WTC11 (cell line): ENCODE measurements around the gene BDH1. TPM values are rescaled to one million over a fixed set of nuclear protein-coding genes. Genes with fewer than 3 reads are reported as not detected.

Experiments
- ATAC-seq: fragments of 200-7000 bp; cut with Tn5 transposase; 2 replicates; pipeline ENCODE4 v1.10.0; 2021; ENCODE audit warnings: mild to moderate bottlenecking, moderate library complexity
- CTCF ChIA-PET: fragments of 300-600 bp; sonication (Branson Sonifier 250); formaldehyde crosslinking; loops from one replicate; lab custom pipeline; 2021; ENCODE audit warnings: antibody characterized with exemption; lab: Charles Lee
- POLR2A ChIA-PET: fragments of 350-600 bp; sonication (Branson Sonifier 250); formaldehyde crosslinking; loops from one replicate; lab custom pipeline; 2021; ENCODE audit warnings: antibody characterized with exemption; lab: Charles Lee
- DNase-seq: peaks from one replicate; pipeline ENCODE4 v3.0.0; 2021; ENCODE audit warnings: low spot score
- H3K27ac Mint-ChIP-seq: 2 replicates; pipeline ENCODE4 v1.8.0; 2021; ENCODE audit warnings: mixed read lengths
- H3K27me3 Mint-ChIP-seq: 2 replicates; pipeline ENCODE4 v1.8.0; 2021; ENCODE audit warnings: low read depth, mild to moderate bottlenecking, moderate library complexity, mixed read lengths
- H3K36me3 Mint-ChIP-seq: 2 replicates; pipeline ENCODE4 v1.8.0; 2021; ENCODE audit warnings: mixed read lengths
- H3K4me1 Mint-ChIP-seq: 2 replicates; pipeline ENCODE4 v1.8.0; 2022; ENCODE audit warnings: mixed read lengths
- H3K4me3 Mint-ChIP-seq: 2 replicates; pipeline ENCODE4 v1.8.0; 2021; ENCODE audit warnings: mild to moderate bottlenecking, moderate library complexity, mixed read lengths
- H3K9me3 Mint-ChIP-seq: 2 replicates; pipeline ENCODE4 v1.8.0; 2021; ENCODE audit warnings: mixed read lengths
- AFF4 ChIP-seq: sonication (generic); formaldehyde crosslinking; IDR thresholded peaks from 2 replicates; pipeline ENCODE4 v1.8.1; 2023; ENCODE audit warnings: mild to moderate bottlenecking, missing genetic modification reagents, borderline replicate concordance
- ATF1 ChIP-seq: sonication (generic); formaldehyde crosslinking; IDR thresholded peaks from 2 replicates; pipeline ENCODE4 v1.8.1; 2023; ENCODE audit warnings: mild to moderate bottlenecking, moderate library complexity, missing genetic modification reagents
- ATF3 ChIP-seq: sonication (generic); formaldehyde crosslinking; conservative IDR thresholded peaks from 2 replicates; pipeline ENCODE4 v1.8.1; 2022; ENCODE audit warnings: mild to moderate bottlenecking, missing genetic modification reagents
- CREB1 ChIP-seq: sonication (generic); formaldehyde crosslinking; IDR thresholded peaks from 2 replicates; pipeline ENCODE4 v1.8.0; 2023; ENCODE audit warnings: mild to moderate bottlenecking, missing genetic modification reagents
- CREM ChIP-seq: sonication (generic); formaldehyde crosslinking; IDR thresholded peaks from 2 replicates; pipeline ENCODE4 v1.8.1; 2022; ENCODE audit warnings: mild to moderate bottlenecking, missing genetic modification reagents, moderate library complexity
- E2F5 ChIP-seq: sonication (generic); formaldehyde crosslinking; IDR thresholded peaks from 2 replicates; pipeline ENCODE4 v1.8.1; 2022; ENCODE audit warnings: mild to moderate bottlenecking, moderate library complexity, missing genetic modification reagents
- ESRRA ChIP-seq: sonication (generic); formaldehyde crosslinking; IDR thresholded peaks from 2 replicates; pipeline ENCODE4 v1.8.1; 2022; ENCODE audit warnings: mild to moderate bottlenecking, missing genetic modification reagents, borderline replicate concordance
- JUN ChIP-seq: sonication (generic); formaldehyde crosslinking; IDR thresholded peaks from 2 replicates; pipeline ENCODE4 v1.8.0; 2023; ENCODE audit warnings: mild to moderate bottlenecking, missing genetic modification reagents
- MXD4 ChIP-seq: fragments of 250-450 bp; sonication (Bioruptor Pico); IDR thresholded peaks from 2 replicates; pipeline ENCODE4 v1.8.0; 2021; ENCODE audit warnings: mild to moderate bottlenecking, moderate library complexity, borderline replicate concordance
- NFYB ChIP-seq: sonication (generic); formaldehyde crosslinking; conservative IDR thresholded peaks from 2 replicates; pipeline ENCODE4 v1.8.0; 2022; ENCODE audit warnings: low read depth, missing genetic modification reagents
- PRDM15 ChIP-seq: sonication (generic); formaldehyde crosslinking; IDR thresholded peaks from 2 replicates; pipeline ENCODE4 v1.8.0; 2022; ENCODE audit warnings: missing genetic modification reagents
- RORB ChIP-seq: fragments of 250-450 bp; sonication (Bioruptor Pico); IDR thresholded peaks from 2 replicates; pipeline ENCODE4 v1.9.0; 2021; ENCODE audit warnings: mild to moderate bottlenecking
- SMAD3 ChIP-seq: sonication (generic); formaldehyde crosslinking; IDR thresholded peaks from 2 replicates; pipeline ENCODE4 v1.8.0; 2022; ENCODE audit warnings: missing genetic modification reagents, mild to moderate bottlenecking, borderline replicate concordance
- USF1 ChIP-seq: sonication (generic); formaldehyde crosslinking; IDR thresholded peaks from 2 replicates; pipeline ENCODE4 v1.8.0; 2022; ENCODE audit warnings: mild to moderate bottlenecking, missing genetic modification reagents
- ZNF138 ChIP-seq: sonication (generic); formaldehyde crosslinking; conservative IDR thresholded peaks from 2 replicates; pipeline ENCODE4 v1.8.1; 2022; ENCODE audit warnings: mild to moderate bottlenecking, moderate library complexity, missing genetic modification reagents
- ZNF532 ChIP-seq: fragments of 250-450 bp; sonication (Bioruptor Pico); IDR thresholded peaks from 2 replicates; pipeline ENCODE4 v1.9.0; 2021; ENCODE audit warnings: mild to moderate bottlenecking, borderline replicate concordance
- total RNA-seq: library from RNA; stranded (reverse); gene quantifications from 3 replicates; pipeline ENCODE4 v1.2.3, GENCODE V29; 2021

The BDH1 gene
- total RNA-seq, 1 experiment from 2014 or later, result 26.8 TPM

- Mint-ChIP-seq H3K27me3 (no peaks in the 10 kb centered on the region), H3K4me1 (peaks cover 42% of the 10 kb centered on the region), H3K9me3 (0 out of 2 replicates have a peak, but pooled peaks cover 3% of the 10 kb centered on the region), H3K4me3 (no peak overlapping the region), H3K27ac (peak overlapping the region; percentile 97), H3K36me3 (peaks cover 6% of the 10 kb centered on the region)
- TF ChIP-seq JUN (CRISPR knock-in tag) (no peak), ZNF532 (CRISPR knock-in tag) (no peak), NFYB (no peak), CREM (no peak), PRDM15 (CRISPR knock-in tag) (no peak), ZNF138 (CRISPR knock-in tag) (no peak), USF1 (no peak), ESRRA (CRISPR knock-in tag) (no peak), CREB1 (CRISPR knock-in tag) (no peak), ATF1 (no peak), MXD4 (CRISPR knock-in tag) (no peak), AFF4 (CRISPR knock-in tag) (no peak), SMAD3 (CRISPR knock-in tag) (no peak), ATF3 (CRISPR knock-in tag) (no peak), E2F5 (CRISPR knock-in tag) (no peak), RORB (no peak)
- ChIA-PET CTCF (interaction anchor here (1.4 to 1.8 kb wide), 2 partner anchors 13 to 35 kb away, joined by 3 to 8 read pairs; no protein-coding TSS in a partner anchor), POLR2A (interaction anchor here (1.5 kb wide), 1 partner anchor 13 kb away, joined by 3 read pairs; no protein-coding TSS in a partner anchor)
- ATAC-seq (no peak), DNase-seq (no peak)
These were observed 40.9 kb downstream of the BDH1 start for GRCh38 chr3:197514786-197515355.
